CD4-positive, alpha-beta T cell treated with Interleukin-2 at 100 ng/mL for 4 hours (primary cell): ENCODE measurements around the gene KIF4A.
"Not testable (repeated sequence)": the region's sequence is repeated elsewhere in the genome, so short reads cannot be mapped to it uniquely, and the experiment has no call there.

Experiments used
- DNase-seq: peaks from one replicate; pipeline ENCODE4 v3.0.0-alpha.2; 2020; ENCODE audit warnings: low spot score

The KIF4A gene

DNA sequence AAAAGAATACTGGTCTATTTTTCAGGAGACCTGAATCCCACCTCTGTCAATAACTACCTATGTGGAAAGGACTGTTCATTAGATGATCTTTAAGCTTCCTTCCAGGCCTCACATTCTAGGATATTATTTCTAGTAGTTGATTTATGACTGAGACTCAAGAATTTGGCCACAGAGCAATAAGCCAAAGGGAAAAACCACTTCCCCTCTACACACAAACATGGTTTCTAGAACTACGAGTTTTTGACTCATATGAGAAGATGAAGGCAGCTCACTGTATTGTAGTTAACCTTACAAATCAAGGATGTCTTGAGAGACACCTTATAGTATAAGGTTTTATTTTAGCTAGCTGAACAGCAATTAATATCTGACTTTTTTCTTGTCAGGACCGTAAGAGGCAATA is 96.3 kb downstream of the KIF4A start:
- DNase-seq: no peak

- peak; percentile 53 for DNase-seq
These were observed 109.0 kb downstream of the KIF4A start for GRCh38 chrX:70398899-70399298.

DNA sequence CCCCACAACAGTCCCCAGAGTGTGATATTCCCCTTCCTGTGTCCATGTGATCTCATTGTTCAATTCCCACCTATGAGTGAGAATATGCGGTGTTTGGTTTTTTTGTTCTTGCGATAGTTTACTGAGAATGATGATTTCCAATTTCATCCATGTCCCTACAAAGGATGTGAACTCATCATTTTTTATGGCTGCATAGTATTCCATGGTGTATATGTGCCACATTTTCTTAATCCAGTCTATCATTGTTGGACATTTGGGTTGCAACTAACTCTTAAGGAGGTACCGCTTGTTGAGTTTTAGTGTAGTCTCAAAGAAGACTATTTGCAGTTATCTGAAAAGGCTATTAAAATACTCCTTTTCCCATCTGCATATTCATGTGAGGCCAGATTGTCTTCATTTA is 110.3 kb downstream of the KIF4A start:
- DNase-seq: not testable (repeated sequence)

- no peak for DNase-seq
These were observed 112.8 kb downstream of the KIF4A start for GRCh38 chrX:70402721-70403120.

DNA sequence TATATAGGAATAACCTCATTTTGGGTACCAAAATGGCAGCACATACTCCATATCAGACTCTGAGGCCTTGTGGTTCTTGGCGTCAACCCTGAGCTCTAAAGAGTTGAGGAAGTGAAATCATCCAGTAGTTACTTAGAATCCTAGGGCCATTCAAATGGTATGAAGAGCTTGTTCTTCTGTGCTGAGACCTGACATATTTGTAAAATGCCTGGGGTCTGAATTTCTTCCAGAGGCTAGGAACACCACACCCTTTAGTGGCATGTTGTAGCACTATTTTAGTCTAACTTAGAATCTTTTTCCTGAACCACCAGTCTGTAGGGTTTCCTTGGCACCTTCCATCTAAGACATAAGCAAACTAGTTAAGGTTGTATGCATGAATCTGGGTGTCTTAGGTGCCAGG is 115.1 kb downstream of the KIF4A start:
- no peak for DNase-seq

GRCh38 chrX:70410921-70411320 is 121.0 kb downstream of the KIF4A start:
- no peak for DNase-seq

GRCh38 chrX:70411475-70411874 is 121.6 kb downstream of the KIF4A start:
- no peak for DNase-seq

DNA sequence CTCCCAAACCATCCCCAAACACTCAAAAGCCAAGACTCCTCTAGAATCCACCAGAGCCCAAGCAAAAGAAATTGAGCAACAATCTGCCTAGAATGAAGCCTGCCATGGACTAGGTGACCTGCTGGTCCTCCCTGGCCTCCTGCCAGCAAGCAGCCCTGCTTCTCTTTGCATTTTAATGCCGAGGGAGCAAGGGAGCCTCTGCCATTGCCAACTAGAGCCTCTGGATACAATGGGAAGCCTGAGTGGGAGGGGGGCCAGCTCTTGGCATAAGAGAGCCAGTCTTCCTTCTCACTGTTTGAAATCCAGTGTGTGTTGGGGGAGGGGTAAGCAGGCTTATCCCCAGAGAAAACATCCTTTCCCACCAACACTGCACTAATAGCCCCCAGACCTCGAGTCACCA is 131.7 kb downstream of the KIF4A start:
- no peak for DNase-seq

- no peak for DNase-seq
These were observed 133.0 kb downstream of the KIF4A start, which contains the start of gene GDPD2 for GRCh38 chrX:70422851-70423341. GDPD2 (plus strand) TSS chrX:70423314; CDS start chrX:70424985, 1,671 bp downstream.

- DNase-seq: no peak
These were observed 134.2 kb downstream of the KIF4A start for GRCh38 chrX:70423936-70424675.

- DNase-seq: no peak
These were observed 134.9 kb downstream of the KIF4A start for GRCh38 chrX:70424801-70425200.

DNA sequence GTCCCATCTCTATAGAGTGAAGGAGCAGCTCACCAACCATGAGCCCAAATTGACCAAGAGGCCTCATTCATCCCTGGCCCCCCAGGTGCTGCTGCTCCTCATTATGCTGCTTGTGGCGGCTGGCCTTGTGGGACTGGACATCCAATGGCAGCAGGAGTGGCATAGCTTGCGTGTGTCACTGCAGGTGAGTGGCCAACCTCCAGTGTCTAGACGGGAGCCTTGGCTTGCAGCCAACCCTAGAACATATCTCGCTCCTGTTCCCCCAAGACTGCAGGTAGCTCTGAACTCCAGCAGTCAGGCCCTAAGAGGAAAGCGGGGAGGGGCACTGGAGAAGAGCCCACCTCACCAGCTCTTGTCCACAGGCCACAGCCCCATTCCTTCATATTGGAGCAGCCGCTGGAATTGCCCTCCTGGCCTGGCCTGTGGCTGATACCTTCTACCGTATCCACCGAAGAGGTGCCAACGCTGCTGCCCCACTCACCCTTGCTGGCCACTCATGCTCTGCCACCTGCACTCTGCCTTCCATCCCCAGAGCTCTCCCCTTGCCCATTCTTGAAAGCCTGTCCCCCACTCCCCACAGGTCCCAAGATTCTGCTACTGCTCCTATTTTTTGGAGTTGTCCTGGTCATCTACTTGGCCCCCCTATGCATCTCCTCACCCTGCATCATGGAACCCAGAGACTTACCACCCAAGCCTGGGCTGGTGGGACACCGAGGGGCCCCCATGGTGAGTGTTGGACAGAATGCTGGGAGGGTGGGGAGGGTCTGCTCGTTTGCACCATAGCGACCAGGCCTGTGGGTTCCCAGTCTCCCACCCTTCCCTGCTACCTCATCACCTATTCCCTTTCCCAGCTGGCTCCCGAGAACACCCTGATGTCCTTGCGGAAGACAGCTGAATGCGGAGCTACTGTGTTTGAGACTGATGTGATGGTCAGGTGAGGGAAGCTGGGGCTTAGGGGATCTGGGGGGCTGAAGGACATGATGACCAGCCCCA is 136.7 kb downstream of the KIF4A start:
- no peak for DNase-seq

DNA sequence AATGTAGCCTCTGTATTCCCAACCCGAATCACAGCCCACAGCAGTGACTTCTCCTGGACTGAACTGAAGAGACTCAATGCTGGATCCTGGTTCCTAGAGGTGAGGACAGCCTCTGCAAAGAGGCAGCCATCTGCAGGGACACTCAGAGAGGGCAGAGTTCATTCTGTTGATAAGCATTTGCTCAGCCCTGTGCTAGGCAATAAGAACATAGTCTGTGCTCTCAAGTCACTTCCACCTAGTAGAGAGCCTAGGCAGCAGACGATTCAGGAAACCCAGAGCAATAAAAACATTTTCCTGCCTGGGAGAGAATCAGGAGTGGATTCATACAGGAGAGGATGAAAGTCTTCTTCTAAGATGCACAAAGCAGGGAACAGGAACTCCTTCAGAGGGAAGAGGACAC is 137.5 kb downstream of the KIF4A start:
- DNase-seq: no peak

DNA sequence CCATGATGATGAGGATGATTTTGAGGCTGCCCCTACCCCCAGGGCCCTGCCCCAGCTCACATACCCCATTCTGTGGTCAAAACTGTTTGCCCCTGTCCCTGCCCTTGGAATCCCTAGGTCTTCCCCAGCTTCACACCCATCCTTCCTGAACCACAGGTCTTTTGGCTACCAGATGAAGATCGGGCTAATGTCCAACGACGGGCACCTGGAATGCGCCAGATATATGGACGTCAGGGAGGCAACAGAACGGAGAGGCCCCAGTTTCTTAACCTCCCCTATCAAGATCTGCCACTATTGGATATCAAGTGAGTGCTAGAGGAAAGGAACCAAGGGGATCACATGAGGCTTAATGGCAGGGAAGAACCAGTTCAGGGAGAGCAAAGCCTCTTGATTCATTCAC is 139.9 kb downstream of the KIF4A start:
- DNase-seq: no peak

DNA sequence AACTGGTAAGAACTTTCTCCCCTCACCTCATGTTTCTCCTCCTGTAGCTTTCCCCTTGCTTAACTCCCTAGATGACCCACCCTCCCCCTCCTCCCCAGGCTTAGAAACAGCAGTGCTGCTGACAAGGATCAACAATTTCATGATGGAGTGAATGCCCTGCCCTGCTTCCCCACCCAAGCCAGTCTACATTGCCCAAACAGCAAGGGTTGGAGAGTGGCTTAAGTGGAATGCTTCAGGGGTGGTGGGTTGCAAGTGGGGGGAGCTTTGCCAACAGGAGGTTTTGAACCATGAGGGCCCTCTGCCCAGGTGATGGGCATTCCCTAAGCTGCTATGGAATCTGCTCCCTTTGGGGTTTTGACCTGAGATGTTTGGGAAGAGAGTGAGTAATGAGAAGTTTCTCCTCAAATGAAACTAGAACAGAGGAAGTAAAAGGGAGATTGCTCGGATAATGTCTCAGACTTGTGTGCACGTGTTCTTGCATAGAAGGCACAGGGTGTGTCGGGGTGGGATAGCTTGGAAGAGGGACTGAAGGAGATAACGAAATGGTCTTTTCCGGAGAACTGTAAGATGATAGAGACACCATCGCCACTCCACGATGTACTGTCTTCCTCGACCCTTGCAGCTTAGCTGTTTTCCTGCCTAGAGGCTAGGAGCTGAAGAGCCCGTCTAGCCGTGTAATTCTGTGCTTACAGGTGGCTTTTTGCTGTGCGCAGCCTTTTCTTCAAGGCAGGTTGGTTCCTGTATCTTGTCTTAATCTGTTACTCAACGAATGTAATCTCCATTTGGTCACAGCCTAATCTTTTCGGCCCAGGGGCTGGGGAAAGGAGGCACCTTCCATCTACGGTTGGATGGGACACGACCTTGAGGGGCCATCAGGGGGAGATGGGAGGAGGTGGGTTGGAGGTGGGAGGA is 143.3 kb downstream of the KIF4A start:
- no peak for DNase-seq

- DNase-seq: peak; percentile 72
These were observed 144.0 kb downstream of the KIF4A start for GRCh38 chrX:70433848-70434351.

GRCh38 chrX:70434352-70434866 is 144.5 kb downstream of the KIF4A start:
- DNase-seq: peak; percentile 70

DNA sequence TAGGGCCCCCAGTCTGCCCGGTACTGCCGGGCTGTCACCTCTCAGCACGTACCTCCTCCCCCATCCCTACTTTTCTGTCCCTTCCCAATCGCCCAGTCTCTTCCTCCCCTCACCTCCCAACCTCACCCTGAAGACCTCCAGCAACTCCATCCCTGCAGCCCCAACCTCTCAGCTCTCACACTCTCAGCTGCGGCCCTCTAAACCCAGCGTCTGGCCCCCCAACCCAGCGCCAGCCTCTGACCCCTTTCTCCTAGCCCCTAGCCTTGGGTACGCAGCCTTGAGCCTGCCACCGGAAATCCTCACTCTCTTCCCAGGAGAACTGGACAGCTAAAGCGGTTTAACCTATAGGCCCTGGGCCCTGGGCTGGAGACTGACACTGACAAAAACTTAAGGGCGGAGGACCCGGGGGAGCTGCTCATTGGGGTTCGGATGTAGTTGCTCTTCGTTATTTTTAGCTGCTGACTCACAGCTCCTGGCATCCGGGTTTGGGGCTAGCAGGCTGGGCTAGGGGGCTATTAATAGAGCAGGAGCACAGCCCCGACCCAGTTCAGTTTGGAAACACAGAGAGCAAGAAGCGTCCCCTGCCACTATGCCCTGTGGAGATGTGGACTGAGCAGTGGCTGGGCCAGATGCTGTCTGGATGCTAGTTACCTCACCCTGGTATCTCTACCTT is 145.1 kb downstream of the KIF4A start:
- DNase-seq: peak; percentile 19

GRCh38 chrX:70436343-70436742 is 146.4 kb downstream of the KIF4A start:
- DNase-seq: no peak

GRCh38 chrX:70437011-70437410 is 147.1 kb downstream of the KIF4A start:
- DNase-seq: no peak
